HG02588 (cell line): Measurements from ENCODE around the gene OR3A2.
"Not testable (repeated sequence)": the region's sequence is repeated elsewhere in the genome, so short reads cannot be mapped to it uniquely, and the experiment has no call there.

Experiments
- ATAC-seq: cut with Tn5 transposase; IDR thresholded peaks from one replicate; pipeline ENCODE4 v1.9.1; 2021; ENCODE audit warnings: mild to moderate bottlenecking, moderate library complexity; ENCODE audit not compliant: unreplicated experiment

Gene OR3A2

GRCh38 chr17:3295632-3296031, 90.5 kb downstream of the OR3A2 start:
- no peak for ATAC-seq

DNA sequence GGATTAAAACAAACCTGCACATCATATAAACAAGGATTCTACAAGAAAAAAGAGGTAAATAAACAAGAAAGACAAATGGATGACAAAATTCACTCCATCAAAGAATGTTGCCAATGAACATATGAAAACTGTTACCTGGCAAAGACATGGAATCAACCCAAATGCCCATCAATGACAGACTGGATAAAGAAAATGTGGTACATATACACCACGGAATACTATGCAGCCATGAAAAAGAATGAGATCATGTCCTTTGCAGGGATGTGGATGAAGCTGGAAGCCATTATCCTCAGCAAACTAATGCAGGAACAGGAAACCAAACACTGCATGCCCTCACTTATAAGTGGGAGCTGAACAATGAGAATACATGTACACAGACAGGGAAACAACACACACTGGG, 92.6 kb downstream of the OR3A2 start:
- ATAC-seq, result not testable (repeated sequence)

DNA sequence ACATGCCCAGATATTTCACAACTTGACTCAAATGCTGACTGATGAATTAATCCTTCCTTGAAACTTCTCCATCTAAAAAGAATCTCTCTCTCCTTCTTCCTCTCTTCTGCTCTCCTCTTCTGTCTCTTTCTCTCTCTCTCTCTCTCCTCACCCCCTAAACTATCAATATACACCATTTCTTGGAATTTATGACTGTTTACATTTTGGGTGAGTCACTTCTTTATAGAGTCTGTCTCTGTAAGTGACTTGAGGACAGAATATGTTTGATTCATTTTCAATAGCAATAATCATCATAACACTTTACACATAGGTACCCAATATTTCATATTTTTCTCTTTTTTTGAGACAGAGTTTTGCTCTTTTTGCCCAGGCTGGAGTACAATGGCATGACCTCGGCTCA, 103.2 kb downstream of the OR3A2 start:
- no peak for ATAC-seq

GRCh38 chr17:3276126-3276525, 110.0 kb downstream of the OR3A2 start:
- no peak for ATAC-seq

DNA sequence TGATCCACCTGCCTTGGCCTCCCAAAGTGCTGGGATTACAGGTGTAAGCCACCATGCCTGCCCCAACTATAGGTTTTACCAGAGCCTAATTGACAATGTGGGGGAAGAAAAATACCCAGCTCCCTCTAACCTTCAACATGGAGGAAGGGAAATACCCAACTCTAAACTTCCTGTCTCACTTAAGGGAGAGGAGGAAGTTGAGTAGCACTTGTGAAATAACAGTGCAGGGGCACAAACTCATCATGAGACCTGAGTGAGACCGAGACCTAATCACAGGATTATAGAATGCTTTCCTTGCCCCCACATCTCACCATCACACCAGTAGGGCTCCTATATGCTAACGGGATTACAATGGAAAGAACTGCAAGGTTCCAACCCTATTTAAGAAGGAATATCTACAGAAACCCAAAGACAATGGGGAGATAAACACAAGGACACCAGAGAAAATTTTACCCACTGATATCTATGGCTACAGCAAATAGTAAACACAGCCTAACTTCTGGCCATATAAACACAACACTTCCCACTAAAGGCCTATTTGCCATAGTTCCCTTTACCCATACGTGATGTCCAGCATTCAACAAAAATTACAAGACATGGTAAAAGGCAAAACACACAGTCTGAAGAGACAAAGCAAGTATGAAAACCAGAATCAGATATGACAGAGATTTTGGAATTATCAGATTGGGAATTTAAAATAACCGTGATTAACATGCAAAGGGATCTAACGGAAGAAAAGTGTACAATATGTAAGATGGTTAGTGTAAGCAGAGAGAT, 114.8 kb downstream of the OR3A2 start:
- ATAC-seq, result no peak

- ATAC-seq, result no peak
These were observed 125.5 kb downstream of the OR3A2 start for GRCh38 chr17:3260600-3260999.

- ATAC-seq, result no peak
These were observed 125.9 kb downstream of the OR3A2 start for GRCh38 chr17:3260163-3260562.

- no peak for ATAC-seq
These were observed 129.5 kb downstream of the OR3A2 start for GRCh38 chr17:3256575-3256974.

- not testable (repeated sequence) for ATAC-seq
These were observed 137.1 kb downstream of the OR3A2 start for GRCh38 chr17:3249013-3249412.

DNA sequence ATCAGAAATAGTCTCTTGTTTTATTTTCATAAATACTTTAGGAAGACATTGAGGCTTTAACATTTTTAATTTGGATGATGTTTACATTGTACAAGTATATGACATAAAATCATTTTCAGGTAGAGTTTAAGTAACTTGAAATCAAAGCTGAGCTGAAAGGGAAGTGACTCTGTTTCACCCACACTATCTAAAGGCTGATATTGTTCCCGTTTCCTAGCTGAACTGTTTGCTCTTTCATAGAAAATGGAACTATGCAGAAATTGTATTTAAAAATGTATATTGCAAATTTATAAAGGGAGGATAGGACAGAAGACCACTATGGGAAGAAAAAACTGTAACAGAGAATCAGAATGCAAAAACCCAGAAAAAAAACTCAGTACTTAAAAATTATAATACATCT, 141.3 kb downstream of the OR3A2 start:
- not testable (repeated sequence) for ATAC-seq

GRCh38 chr17:3241044-3241443, 145.1 kb downstream of the OR3A2 start:
- not testable (repeated sequence) for ATAC-seq

- not testable (repeated sequence) for ATAC-seq
These were observed 147.4 kb downstream of the OR3A2 start for GRCh38 chr17:3238685-3239084.

GRCh38 chr17:3232300-3232699, 153.8 kb downstream of the OR3A2 start:
- not testable (repeated sequence) for ATAC-seq
